ELF-1 (cell line): Measurements from ENCODE around the gene ZNF280A.
"Not testable (repeated sequence)": the region's sequence is repeated elsewhere in the genome, so short reads cannot be mapped to it uniquely, and the experiment has no call there.

ENCODE experiments used
- DNase-seq: peaks from one replicate; pipeline ENCODE4 v3.0.0-alpha.2; 2016; ENCODE audit warnings: low read depth, low spot score

Gene ZNF280A

DNA sequence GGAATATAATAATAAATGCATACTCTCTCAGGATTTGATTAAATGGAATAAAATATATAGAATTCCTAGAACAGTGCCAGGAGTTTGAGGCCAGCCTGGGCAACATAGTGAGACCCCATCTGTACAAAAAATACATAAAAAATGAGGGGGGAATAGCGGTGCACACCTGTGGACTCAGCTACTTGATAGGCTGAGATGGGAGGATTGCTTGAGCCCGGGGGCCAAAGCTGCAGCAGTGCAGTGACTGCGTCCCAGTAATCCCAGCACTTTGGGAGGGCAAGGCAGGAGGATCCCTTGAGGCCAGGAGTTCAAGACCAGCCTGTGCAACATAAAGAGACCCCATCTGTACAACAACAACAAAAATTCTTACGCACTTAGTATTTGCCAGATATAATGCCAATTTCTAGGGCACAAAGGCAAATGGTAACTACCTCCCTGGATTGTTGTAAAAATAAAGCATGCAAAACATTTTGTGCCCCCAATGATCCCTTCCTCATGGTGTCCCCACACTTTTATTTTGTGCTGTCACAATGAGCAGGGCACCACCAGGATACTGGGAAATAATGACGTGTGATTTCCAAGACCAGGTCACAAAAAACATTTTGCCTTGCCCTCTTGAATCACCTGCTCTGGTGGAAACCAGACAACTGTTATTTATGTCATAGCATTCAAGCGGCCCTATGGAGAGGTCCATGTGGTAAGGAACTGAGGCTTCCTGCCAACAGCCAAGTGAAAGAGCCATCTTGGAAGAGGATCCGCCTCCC, 18.3 kb upstream of the ZNF280A start:
- no peak for DNase-seq

DNA sequence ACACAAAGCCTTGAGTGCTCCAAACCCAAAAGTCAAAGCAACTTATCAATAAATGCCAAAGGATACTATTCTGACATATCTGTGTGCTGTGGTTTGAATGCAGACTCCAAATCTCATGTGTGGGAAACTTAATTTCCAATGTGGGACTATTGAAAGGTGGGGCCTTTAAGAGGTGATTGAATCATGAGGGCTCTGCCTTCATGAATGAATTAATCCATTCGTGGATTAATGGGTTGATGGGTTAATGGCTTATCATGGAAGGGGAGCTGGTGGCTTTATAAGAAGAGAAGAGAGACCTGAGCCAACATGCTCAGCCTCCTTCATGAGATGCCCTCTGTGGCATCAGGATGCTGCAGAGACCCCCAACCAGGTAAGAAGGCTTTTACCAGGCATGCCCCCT, 16.8 kb upstream of the ZNF280A start:
- DNase-seq, result no peak

DNA sequence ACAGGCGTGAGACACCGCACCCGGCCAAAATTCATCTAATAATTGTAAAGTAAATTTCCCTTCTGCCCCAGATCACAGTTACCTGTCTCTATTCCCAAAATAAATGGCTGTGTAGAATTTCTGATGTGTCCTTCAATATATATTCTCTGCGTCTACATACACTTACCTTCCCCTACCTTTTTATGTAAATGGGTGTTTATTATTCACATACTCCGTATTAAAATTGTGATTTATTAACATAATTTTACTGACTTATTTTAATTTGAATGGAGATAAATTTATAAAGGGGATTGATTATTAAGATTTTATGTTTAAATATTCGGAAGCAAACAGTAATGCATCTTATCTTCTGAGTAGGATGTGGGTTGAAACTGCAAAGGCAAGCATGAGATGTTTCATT, 16.4 kb upstream of the ZNF280A start:
- DNase-seq, result no peak

DNA sequence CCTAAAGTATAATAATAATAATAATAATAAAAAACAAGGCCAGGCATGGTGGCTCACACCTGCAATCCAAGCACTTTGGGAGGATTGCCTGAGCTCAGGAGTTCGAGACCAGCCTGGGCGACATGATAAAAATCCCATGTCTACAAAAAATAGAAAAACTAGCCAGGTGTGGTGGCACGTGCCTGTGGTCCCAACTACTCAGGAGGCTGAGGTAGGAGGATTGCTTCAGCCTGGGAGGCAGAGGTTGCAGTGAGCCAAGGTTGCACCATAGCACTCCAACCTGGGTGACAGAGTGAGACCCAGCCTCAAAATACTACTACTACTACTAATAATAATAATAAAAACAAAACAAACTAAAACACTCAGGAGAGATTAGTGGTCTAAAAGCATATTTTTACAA, 15.6 kb upstream of the ZNF280A start:
- DNase-seq, result no peak

DNA sequence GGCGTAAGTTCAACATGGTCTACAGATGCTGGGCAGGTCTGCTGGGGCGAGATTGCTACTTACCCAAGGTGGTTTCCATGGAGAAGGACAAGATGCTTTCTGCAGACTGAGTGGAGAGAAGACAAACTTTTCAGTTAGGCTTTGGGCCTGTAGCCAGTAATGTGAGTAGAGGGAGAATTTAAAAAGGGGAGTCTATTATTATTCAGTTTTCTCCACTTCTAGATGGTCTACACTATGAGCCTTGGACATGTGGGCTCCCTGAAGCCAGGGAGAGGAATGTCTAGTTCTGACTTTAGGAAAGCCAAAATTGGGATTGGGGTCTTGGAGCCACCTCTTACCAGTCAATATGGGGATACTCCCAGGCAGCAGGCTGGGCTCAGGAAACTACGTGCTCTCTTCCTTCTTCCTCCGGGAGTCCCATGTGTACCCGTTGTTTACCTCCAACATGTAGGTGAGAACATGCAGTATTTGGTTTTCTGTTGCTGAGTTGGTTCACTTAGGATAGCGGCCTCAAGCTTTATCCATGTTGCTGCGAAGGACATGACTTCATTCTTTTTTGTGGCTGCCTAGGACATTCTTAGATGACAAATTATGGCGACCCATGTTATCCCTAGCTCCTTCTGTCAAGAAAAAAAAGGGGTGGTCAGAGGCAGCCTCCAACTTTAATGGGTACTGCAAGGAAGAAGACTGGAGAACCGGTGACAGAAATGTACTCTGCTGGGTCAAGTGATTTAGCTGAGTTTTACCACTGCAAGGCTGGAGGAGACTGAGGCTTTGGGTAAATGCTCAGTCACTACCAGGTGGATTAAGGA, 14.7 kb upstream of the ZNF280A start:
- no peak for DNase-seq

DNA sequence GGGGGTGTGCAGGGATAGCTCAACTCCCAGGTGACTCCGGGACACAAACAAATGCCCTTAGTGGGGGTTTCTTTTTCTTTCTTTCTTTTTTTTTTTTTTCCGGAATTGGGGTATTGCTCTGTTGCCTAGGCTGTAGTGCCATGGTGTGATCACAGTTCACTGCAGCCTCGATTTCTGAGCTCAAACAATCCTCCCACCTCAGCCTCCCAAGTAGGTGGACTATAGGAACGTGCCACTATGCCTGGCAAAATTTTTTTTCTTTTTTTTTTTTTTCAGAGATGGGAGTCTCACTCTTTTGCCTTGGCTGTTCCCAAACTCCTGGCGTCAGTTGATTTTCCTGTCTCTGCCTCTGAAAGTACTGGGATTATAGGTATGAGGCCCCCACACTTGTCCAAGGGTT, 13.8 kb upstream of the ZNF280A start:
- no peak for DNase-seq

GRCh38 chr22:22533417-22533816, 13.3 kb upstream of the ZNF280A start:
- no peak for DNase-seq

GRCh38 chr22:22532547-22533071, 12.5 kb upstream of the ZNF280A start:
- DNase-seq, result not testable (repeated sequence)

DNA sequence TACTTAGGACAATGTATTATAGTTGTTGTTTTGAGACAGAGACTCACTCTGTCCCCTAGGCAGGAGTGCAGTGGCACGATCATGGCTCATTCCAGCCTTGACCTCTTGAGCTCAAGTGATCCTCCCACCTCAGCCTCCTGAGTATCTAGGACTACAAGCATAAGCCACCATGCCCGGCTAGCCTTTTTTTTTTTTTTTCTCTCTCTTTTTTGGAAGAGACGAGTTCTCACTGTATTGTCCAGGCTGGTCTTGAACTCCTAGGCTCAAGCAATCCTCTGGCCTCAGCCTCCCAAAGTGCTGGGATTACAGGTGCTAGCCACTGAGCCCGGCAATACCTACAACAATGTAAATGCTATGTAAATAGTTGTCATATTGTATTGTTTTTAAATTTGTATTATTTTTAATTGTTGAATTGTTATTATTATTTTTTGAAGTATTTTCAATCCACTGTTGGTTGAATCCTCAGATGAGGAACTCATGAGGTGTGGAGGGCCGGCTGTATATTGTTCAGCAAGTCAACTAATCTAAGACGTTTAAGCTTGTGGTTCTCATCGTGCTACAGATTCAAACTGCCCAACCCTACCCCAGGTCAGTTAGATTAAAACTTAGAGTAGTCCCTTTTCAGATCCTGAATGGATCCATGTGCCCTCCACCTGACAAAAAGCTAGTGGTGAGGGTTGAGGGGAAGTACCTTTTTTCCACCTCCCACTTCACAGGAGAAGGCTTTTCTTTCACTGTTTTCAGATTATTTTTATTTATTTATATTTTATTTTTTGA, 11.9 kb upstream of the ZNF280A start:
- no peak for DNase-seq

- DNase-seq, result no peak
Observed at GRCh38 chr22:22528780-22529179, 8.7 kb upstream of the ZNF280A start.

DNA sequence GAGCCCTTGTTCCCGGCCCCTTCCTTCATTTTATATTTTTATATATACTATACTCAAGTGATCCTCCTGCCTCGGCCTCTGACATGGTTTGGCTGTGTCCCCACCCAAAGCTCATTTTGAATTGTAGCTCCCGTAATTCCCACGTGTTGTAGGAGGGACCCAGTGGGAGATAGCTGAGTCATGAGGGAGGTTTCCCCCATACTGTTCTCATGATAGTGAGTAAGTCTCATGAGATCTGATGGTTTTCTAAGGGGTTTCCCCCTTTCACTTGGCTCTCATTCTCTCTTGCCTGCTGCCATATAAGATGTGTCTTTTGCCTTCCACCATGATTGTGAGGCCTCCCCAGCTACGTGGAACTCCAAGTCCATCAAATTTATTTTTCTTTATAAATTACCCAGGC, 7.2 kb upstream of the ZNF280A start:
- no peak for DNase-seq

DNA sequence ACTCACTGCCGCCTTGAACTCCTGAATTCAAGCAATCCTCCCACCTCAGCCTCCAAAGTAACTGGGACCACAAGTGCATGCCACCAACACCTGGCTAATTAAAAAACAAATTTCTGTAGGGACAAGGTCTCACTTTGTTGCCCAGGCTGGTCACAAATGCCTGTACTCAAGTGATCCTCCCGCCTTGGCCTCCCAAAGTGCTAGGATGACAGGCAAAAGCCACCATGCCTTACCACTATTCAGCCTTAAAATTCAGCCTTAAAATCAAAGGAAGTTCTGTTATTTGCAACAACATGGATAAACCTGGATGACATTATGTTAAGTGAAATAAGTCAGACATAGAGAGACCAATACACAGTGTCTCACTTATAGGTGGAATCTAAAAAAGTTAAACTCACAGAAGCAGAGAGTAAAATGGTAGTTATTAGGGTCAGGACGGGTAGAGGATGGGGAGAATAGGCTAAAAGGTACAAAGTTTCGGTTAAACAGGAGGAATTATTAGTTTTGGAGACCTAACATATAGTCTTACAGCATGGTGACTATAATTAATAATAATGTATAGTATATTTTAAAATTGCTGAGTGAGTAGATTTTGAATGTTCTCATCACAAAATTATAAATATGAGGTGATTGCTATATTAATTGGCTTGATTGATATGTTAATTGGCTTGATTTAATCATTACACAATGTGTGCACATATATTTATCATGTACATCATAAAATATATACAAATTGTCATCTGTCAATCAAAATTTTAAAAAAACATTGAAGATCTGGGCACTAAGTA, 6.2 kb upstream of the ZNF280A start:
- no peak for DNase-seq

DNA sequence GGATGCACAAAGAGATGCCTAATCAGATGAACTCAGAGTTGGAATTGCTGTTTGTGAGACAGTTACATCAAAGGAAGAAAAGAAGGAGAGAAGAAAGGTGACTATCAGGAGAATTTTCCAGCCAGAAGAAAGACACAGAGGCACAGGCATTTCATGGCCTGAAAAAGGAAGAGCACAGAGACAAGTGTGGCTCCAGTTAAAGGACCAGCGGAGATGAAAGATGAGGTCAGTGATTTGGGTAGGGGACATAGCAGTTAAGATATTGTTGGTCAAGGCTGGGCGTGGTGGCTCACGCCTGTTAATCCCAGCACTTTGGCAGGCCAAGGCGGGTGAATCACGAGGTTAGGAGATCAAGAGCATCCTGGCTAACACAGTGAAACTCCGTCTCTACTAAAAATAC, 3.4 kb upstream of the ZNF280A start:
- DNase-seq, result no peak

DNA sequence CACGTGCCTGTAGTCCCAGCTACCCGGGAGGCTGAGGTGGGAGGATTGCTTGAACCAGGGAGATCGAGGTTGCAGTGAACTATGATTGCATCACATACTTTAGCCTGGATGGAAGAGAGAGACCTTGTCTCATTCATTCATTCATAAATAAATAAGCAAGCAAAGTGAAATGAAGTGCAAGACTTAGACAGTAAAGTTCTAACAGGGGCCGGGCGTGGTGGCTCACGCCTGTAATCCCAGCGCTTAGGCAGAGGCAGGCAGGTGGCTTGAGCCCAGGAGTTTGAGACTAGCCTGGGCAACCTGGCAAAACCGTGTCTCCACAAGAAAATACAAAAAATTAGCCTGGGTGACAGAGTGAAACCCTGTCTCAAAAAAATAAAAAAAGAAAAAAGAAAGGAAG, 1.6 kb upstream of the ZNF280A start:
- no peak for DNase-seq

DNA sequence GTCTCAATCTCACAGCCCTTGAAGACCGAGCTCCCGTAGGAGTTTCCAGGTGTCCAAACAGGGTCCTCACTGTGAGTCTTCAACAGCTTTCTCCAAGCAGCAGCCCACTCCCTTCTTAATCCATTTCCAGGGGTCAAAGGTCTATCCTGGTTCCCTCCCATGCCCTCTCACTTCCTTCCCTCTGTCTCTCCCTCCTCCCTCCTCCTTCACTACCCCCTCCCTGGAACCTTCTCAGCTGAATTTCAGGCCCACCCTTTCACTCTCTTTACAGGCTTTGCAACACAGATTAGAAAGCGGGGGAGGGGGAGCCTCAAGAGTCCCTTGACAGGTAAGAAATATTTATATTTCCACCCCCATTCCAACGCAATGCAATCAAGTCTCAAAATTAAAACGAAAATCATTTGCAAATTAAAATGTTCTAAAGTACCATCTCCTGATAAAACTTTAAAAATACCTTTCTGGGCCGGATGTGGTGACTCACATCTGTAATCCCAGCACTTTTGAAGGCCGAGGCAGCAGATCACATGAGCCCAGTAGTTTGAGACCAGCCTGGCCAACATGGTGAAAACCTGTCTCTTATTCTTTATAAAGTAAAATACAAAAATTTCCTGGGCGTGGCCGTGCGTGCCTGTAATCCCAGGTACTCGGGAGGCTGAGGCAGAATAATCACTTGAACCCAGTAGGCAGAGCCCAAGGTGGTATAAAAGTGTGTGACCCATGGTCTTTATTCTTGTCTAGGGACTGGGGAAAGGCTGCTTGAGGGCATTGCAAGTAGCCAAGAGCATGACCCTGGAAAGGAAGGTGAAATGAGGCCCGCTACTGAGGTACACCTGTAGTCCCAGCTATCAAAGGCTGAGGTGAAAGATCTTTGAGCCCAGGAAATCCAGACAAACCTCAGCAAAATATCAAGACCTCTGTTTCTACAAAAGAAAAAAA, 865 bp upstream of the ZNF280A start:
- peak; percentile 10 for DNase-seq

- DNase-seq, result no peak
Observed at GRCh38 chr22:22519591-22519990, 479 bp downstream of the ZNF280A start.

GRCh38 chr22:22516992-22517391, 3.1 kb downstream of the ZNF280A start:
- no peak for DNase-seq

GRCh38 chr22:22515890-22516289, 4.2 kb downstream of the ZNF280A start:
- DNase-seq, result no peak

- not testable (repeated sequence) for DNase-seq
Observed at GRCh38 chr22:22514431-22514830, 5.6 kb downstream of the ZNF280A start.

- DNase-seq, result no peak
Observed at GRCh38 chr22:22513619-22514018, 6.5 kb downstream of the ZNF280A start.
